UCSD-AML1 (cell line): ENCODE data around the gene CA5A.

Experiments used
- DNase-seq: peaks from one replicate; lab custom pipeline; 2025; ENCODE audit not compliant: unreplicated experiment; lab: John Stamatoyannopoulos, UW

The CA5A gene

GRCh38 chr16:87841340-87842208 is 94.8 kb downstream of the CA5A start:
- no peak for DNase-seq

GRCh38 chr16:87840271-87840978 is 95.9 kb downstream of the CA5A start:
- no peak for DNase-seq

GRCh38 chr16:87839542-87840270 is 96.6 kb downstream of the CA5A start:
- DNase-seq, result no peak

- no peak for DNase-seq
These were observed 97.4 kb downstream of the CA5A start for GRCh38 chr16:87838643-87839541.
